ENCODE results near the gene PAEP.

PAEP gene

DNA sequence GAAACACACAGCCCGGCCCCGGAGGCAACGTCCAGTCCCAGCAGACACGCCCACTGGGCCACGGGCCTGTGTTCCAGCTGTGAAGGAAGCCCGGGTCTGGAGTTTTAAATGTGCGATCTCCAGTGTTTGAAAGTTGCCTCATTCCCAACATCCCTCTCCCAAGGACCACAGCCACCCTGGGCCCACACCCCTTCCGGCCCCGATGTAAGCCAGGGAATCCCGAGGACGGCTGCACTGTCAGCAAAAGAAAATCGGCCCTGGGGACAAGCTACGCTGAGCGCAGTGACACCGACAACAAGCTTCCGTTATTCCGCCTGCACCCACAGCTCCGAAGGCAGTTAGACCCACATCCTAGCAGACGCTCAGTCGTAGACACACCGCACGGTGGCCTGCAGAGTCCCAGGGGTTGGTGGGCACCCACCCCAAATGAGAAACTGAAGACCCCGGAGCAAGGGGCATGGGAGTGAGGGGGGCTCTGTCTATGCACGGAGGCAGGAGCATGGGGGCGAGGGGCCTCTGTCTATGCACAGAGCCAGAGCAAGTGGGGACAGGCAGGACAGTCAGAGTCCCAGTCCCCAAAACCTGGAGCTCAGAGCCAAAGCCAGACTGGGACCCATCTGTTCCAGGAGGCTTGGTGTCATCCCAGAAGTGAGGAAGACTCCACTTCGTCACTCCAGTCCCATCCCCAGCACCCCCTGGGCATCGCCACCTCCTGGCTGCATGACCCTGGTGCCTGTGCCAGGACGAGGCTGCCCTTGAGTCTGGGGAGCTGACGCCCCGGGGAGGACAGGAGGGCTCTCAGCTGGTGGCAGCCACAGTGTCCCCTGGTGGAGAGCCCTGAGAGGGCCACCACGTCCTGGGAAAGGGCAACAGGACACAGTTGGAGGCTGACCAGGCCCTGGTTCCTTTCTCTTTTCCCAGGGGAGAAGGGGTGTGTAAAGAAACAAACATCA is 54.4 kb downstream of the PAEP start:
- DNase-seq (ENCODE audit: low read depth), result no peak
